Activated T-helper 1 cell treated with Interleukin-2 at 50 U/mL for 16 hours (primary cell): ENCODE results near the gene TMEM132C.

Source experiments
- DNase-seq: peaks from one replicate; pipeline ENCODE4 v3.0.0-alpha.2; 2020; ENCODE audit warnings: low read depth

The TMEM132C gene

GRCh38 chr12:128420163-128420562, 153.2 kb downstream of the TMEM132C start:
- DNase-seq, result no peak

- DNase-seq, result no peak
Observed at GRCh38 chr12:128421375-128421774, 154.4 kb downstream of the TMEM132C start.

- no peak for DNase-seq
Observed at GRCh38 chr12:128423205-128423604, 156.2 kb downstream of the TMEM132C start.

GRCh38 chr12:128424931-128425431, 158.0 kb downstream of the TMEM132C start:
- no peak for DNase-seq

GRCh38 chr12:128425666-128426331, 158.8 kb downstream of the TMEM132C start:
- no peak for DNase-seq

GRCh38 chr12:128426511-128426910, 159.5 kb downstream of the TMEM132C start:
- no peak for DNase-seq

GRCh38 chr12:128439796-128440195, 172.8 kb downstream of the TMEM132C start:
- DNase-seq, result no peak

GRCh38 chr12:128442096-128442495, 175.1 kb downstream of the TMEM132C start:
- no peak for DNase-seq

GRCh38 chr12:128444598-128444997, 177.6 kb downstream of the TMEM132C start:
- no peak for DNase-seq

- no peak for DNase-seq
Observed at GRCh38 chr12:128445415-128446127, 178.6 kb downstream of the TMEM132C start.

- DNase-seq, result no peak
Observed at GRCh38 chr12:128449146-128449894, 182.3 kb downstream of the TMEM132C start.

- no peak for DNase-seq
Observed at GRCh38 chr12:128450810-128451209, 183.8 kb downstream of the TMEM132C start.

- no peak for DNase-seq
Observed at GRCh38 chr12:128455851-128456250, 188.9 kb downstream of the TMEM132C start.

GRCh38 chr12:128456922-128457321, 190.0 kb downstream of the TMEM132C start:
- DNase-seq, result no peak

GRCh38 chr12:128458301-128458974, 191.5 kb downstream of the TMEM132C start:
- no peak for DNase-seq

GRCh38 chr12:128459067-128459466, 192.1 kb downstream of the TMEM132C start:
- no peak for DNase-seq

GRCh38 chr12:128463881-128464280, 196.9 kb downstream of the TMEM132C start:
- no peak for DNase-seq

GRCh38 chr12:128467882-128468281, 200.9 kb downstream of the TMEM132C start:
- DNase-seq, result no peak

GRCh38 chr12:128468926-128469325, 202.0 kb downstream of the TMEM132C start:
- DNase-seq, result no peak

- DNase-seq, result no peak
Observed at GRCh38 chr12:128471491-128471890, 204.5 kb downstream of the TMEM132C start.

GRCh38 chr12:128474916-128475315, 207.9 kb downstream of the TMEM132C start:
- DNase-seq, result no peak

GRCh38 chr12:128476266-128476665, 209.3 kb downstream of the TMEM132C start:
- no peak for DNase-seq
